Fibroblast of upper back skin (primary cell): ENCODE data around the gene TPSG1.
"Not testable (repeated sequence)": the region's sequence is repeated elsewhere in the genome, so short reads cannot be mapped to it uniquely, and the experiment has no call there.

Source experiments
- DNase-seq: peaks from one replicate; pipeline ENCODE4 v3.0.0-alpha.2; 2013

TPSG1 gene

GRCh38 chr16:1256296-1256873 is 31.3 kb upstream of the TPSG1 start:
- DNase-seq, result not testable (repeated sequence)

DNA sequence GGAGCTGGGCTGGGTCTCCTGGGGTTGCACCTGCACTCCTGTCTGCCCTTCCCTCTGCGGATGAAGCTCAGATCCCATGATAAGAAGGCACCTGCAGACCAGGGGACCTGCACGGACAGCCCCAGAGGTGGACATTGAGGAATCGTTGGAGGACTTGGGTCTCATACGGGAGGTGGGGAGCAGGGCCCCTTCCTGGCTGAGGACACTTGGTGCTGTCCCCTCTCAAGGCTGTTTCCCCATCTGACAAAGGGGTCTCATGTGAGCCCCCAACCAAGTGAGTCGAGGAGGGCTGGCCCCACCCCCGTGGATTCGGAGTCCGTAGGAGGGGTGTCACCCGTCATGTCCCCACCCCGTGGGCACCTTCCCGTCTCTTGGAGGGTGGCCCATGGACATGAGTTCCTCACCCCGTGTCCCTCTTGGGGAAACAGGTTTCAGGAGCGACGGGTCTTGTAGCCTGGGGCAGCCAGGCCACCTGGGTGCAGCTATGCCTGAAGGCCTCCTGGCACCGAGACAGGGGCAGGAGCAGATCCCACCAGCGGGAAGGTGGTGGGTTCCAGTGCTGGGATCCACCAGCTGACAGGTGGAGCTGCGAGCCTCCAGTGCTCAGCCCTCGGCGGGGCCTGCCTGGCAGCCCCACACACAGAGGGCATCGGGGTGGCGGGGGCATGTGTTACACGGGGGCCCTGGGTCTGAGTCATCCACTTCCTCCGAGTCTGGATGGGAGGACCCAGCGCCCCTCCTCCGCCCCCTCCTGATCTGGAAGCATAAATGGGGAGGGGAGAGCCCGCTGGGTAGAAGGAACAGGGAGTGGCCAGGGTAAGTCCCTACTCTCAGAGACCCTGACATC is 30.4 kb upstream of the TPSG1 start, which contains the start of gene TPSD1:
TPSD1 (plus strand) TSS at position 794 of the 847 bp plus-strand sequence. CDS start 212 bp downstream, outside the sequence.
- DNase-seq, result not testable (repeated sequence)

- DNase-seq, result not testable (repeated sequence)
These were observed 29.8 kb upstream of the TPSG1 start for GRCh38 chr16:1254821-1255220.

- not testable (repeated sequence) for DNase-seq
These were observed 28.8 kb upstream of the TPSG1 start for GRCh38 chr16:1253701-1254364.

- DNase-seq, result not testable (repeated sequence)
These were observed 24.1 kb upstream of the TPSG1 start for GRCh38 chr16:1249031-1249755.

- DNase-seq, result not testable (repeated sequence)
These were observed 23.0 kb upstream of the TPSG1 start for GRCh38 chr16:1247903-1248537.

DNA sequence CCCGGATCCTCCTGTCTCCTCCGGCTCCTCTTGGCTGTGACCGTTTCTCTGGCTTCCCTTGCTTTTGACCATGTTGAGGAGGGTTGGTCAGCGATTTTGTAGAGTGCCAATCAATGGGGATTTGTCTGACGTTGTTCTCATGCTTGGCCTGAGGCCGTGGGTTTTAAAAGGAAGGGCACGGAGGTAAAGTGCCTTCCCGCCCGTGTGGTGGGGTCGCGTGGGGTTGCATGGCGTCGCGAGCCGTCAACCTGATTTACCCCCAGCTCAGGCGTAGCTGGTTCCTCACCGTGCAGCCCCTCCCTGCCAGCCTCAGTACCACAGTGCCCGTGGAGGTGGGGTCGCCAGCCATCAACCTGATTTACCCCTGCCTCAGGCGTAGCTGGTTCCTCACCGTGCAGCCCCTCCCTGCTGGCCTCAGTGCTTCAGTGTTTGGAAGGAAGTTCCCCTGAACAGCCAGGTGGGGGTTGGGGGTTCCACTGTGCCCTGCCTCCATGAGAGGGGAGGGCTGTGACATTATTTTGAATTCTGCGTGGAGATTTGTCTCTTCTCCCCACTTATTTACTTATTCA is 20.5 kb upstream of the TPSG1 start:
- DNase-seq, result no peak

DNA sequence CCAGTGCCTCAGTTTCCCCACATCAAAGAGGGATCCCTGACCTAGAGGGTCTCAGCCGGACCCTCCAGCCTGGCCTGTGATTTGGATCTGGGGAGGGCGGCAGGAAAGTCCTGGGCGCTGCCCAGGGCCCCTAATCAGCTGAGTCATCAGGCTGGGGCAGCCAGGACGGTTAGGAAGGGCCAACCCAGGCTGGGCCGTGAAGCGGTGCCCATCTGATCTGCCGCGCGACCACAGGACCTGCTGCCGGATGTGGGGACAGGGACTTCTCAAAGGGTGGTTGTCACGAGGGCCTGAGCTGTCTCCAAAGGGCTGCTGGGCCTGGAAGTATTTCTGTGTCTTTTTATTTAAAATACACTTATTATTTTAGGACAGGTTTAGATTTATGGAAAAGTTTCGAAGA is 19.8 kb upstream of the TPSG1 start:
- no peak for DNase-seq

- DNase-seq, result not testable (repeated sequence)
These were observed 19.1 kb upstream of the TPSG1 start for GRCh38 chr16:1243907-1244850.

- not testable (repeated sequence) for DNase-seq
These were observed 18.3 kb upstream of the TPSG1 start for GRCh38 chr16:1243363-1243762.

- DNase-seq, result not testable (repeated sequence)
These were observed 16.0 kb upstream of the TPSG1 start for GRCh38 chr16:1241081-1241480.

DNA sequence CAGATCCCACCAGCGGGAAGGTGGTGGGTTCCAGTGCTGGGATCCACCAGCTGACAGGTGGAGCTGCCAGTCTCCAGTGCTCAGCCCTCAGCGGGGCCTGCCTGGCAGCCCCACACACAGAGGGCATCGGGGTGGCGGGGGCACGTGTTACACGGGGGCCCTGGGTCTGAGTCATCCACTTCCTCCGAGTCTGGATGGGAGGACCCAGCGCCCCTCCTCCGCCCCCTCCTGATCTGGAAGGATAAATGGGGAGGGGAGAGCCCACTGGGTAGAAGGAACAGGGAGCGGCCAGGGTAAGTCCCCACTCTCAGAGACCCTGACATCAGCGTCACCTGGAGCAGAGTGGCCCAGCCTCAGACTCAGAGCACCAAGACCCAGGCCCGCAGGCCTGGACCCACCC is 15.4 kb upstream of the TPSG1 start, which contains the start of gene TPSAB1:
TPSAB1 (plus strand) TSS at position 270 of the 400 bp plus-strand sequence. CDS start 234 bp downstream, outside the sequence.
- DNase-seq, result not testable (repeated sequence)

GRCh38 chr16:1239575-1239974 is 14.5 kb upstream of the TPSG1 start:
- DNase-seq, result not testable (repeated sequence)

DNA sequence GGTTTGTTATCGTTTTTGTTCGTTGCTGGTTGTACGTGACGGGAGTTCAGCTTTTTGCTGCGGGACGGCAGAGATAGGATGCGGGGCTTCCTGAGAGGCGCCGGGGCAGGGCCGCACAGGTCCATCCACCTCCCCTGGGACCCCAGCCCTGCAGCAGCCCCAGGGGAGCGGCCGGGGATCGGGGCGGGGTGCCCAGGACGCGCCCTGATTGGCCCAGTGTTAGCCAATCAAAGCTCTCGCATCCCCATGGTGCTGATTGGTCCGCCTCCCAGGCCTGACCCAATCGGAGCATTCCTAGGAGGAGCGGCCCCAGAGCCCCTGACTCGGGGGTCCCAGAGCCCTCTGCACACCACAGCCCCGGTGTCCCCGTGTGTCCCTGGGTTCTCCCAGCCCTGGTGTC is 13.8 kb upstream of the TPSG1 start:
- not testable (repeated sequence) for DNase-seq

DNA sequence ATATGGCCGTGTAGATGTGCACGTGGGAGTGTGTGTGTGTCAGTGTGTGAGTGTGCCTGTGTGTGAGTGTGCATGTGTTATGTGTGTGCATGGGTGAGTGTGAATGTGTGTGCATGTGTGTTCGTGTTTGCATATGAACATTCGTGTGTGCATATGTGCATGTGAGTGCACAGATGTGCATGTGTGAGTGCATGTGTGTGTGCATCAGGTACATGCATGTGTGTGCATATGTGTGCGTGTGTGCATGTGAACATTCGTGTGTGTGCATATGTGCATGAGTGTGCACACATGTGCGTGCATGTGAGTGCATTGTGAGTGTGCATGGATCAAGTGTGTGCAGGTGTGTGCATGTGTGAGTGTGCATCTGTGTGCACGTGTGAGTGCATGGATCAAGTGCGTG is 12.9 kb upstream of the TPSG1 start:
- no peak for DNase-seq

DNA sequence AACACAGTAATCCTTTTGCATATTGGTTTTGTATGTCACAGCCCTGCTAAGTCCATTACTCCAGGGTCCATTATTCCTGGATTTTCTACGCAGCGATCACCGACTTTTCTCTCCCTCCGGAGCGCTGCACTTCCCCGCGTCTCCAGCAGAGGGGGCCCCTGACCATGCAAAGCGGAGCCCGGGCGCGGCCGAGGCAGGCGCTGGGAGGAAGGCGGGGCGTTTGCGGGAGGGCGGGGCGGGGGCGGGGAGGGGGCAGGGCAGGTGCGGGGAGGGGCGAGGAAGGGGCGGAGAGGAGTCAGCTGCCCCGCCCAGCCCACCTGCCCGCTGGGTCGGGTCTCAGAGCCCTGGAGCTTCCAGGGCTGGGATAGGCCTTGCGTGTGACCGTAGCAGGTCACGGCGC is 11.6 kb upstream of the TPSG1 start:
- not testable (repeated sequence) for DNase-seq

GRCh38 chr16:1232049-1232748 is 7.1 kb upstream of the TPSG1 start:
- not testable (repeated sequence) for DNase-seq

DNA sequence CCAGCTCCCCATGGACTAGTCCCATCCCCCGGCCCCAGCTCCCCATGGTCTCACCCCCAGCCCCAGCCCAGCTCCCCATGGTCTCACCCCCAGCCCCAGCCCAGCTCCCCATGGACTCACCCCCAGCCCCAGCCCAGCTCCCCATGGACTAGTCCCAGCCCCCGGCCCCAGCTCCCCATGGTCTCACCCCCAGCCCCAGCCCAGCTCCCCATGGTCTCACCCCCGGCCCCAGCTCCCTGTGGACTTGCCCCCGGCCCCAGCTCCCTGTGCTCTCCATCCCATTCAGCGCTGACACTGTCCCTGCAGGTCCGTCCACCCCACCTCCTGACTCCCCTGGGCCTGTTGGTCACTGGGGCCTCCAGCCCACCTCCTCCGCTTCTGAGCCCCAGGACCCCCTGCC is 6.2 kb upstream of the TPSG1 start:
- not testable (repeated sequence) for DNase-seq

DNA sequence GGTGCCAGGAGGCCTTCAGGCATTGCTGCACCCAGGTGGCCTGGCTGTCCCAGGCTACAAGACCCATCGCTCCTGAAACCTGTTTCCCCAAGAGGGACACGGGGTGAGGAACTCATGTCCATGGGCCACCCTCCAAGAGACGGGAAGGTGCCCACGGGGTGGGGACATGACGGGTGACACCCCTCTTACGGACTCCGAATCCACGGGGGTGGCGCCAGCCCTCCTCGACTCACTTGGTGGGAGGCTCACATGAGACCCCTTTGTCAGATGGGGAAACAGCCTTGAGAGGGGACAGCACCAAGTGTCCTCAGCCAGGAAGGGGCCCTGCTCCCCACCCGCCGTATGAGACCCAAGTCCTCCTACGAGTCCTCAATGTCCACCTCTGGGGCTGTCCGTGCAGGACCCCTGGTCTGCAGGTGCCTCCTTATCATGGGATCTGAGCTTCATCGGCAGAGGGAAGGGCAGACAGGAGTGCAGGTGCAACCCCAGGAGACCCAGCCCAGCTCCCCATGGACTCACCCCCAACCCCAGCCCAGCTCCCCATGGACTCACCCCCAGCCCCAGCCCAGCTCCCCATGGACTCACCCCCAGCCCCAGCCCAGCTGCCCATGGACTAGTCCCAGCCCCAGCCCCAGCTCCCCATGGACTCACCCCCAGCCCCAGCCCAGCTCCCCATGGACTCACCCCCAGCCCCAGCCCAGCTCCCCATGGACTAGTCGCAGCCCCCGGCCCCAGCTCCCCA is 5.6 kb upstream of the TPSG1 start:
- not testable (repeated sequence) for DNase-seq
